Natural killer cell (primary cell): ENCODE data around the gene YJEFN3. TPM values are rescaled to one million over a fixed set of nuclear protein-coding genes. Genes with fewer than 3 reads are reported as not detected.
A peak's percentile ranks its signal among the peaks of the same experiment; 100 is the strongest.

Experiments used
- ATAC-seq, 3 donors: fragments of 150-1000 bp in 2 of 3; fragments of 200-7000 bp in 1 of 3; cut with Tn5 transposase; 1 replicate in 1 of 3; 2 replicates in 2 of 3; pipeline ENCODE4 v1.10.0; 2021; ENCODE audit warnings: mild to moderate bottlenecking in 2 of 3, moderate library complexity in 2 of 3
- DNase-seq, 2 donors: peaks; one replicate each; pipeline versions ENCODE4 v3.0.0 to v3.0.0-alpha.2; 2013 to 2021; ENCODE audit warnings: mixed read lengths in 1 of 2
- H3K27ac ChIP-seq: one replicate; pipeline ENCODE4 v1.5.1; 2013; ENCODE audit warnings: mild to moderate bottlenecking, low read length
- H3K27me3 ChIP-seq: one replicate; pipeline ENCODE4 v1.6.1; 2013; ENCODE audit warnings: low read length; ENCODE audit not compliant: control insufficient read depth, insufficient read depth
- H3K36me3 ChIP-seq: one replicate; pipeline ENCODE4 v1.6.1; 2013; ENCODE audit warnings: low read length; ENCODE audit not compliant: control insufficient read depth, insufficient read depth
- H3K4me1 ChIP-seq: one replicate; pipeline ENCODE4 v1.6.1; 2013; ENCODE audit warnings: low read length; ENCODE audit not compliant: control insufficient read depth, insufficient read depth
- H3K4me3 ChIP-seq: one replicate; pipeline ENCODE4 v1.5.1; 2013; ENCODE audit warnings: low read length
- H3K9me3 ChIP-seq: one replicate; pipeline ENCODE4 v1.6.1; 2013; ENCODE audit warnings: low read length; ENCODE audit not compliant: control insufficient read depth, insufficient read depth
- H3K27ac Mint-ChIP-seq, 2 donors: one replicate each; pipeline ENCODE4 v1.8.0; 2022; ENCODE audit warnings: mild to moderate bottlenecking in 2 of 2, mixed read lengths in 2 of 2, moderate library complexity in 1 of 2
- H3K27me3 Mint-ChIP-seq, 2 donors: one replicate each; pipeline ENCODE4 v1.8.0; 2022; ENCODE audit warnings: low read depth in 2 of 2, mixed read lengths in 2 of 2
- H3K36me3 Mint-ChIP-seq: one replicate; pipeline ENCODE4 v1.8.0; 2022; ENCODE audit warnings: mixed read lengths
- H3K4me1 Mint-ChIP-seq, 2 donors: one replicate each; pipeline ENCODE4 v1.8.0; 2022; ENCODE audit warnings: mixed read lengths in 2 of 2
- H3K4me3 Mint-ChIP-seq: one replicate; pipeline ENCODE4 v1.8.0; 2022; ENCODE audit warnings: mild to moderate bottlenecking, moderate library complexity, mixed read lengths
- H3K9me3 Mint-ChIP-seq, 2 donors: one replicate each; pipeline ENCODE4 v1.8.0; 2022; ENCODE audit warnings: mixed read lengths in 2 of 2
- WGBS: methylation state at CpG from one replicate; pipeline ENCODE4 v1.1.7; 2013; ENCODE audit warnings: missing lambda C conversion rate; ENCODE audit not compliant: insufficient coverage; 5-methylcytosine and 5-hydroxymethylcytosine counted together
- intact Hi-C: fragments of 100-400 bp; cut with micrococcal nuclease; formaldehyde crosslinking; loops from one replicate; pipeline ENCODE4 v1.14.2; 2022
- total RNA-seq, 4 donors: library from RNA; stranded (reverse); fragments of 120-200 nt in 1 of 4; gene quantifications; one replicate each; pipeline versions ENCODE4 v1.2.3 to v1.2.4, GENCODE V29; 2013 to 2022
- TF ChIP-seq, protein P1 (sequence below): fragments of 200-600 bp; IDR thresholded peaks from one replicate; pipeline ENCODE4 v1.8.0; 2022; ENCODE audit warnings: antibody characterized with exemption

Gene YJEFN3
- total RNA-seq, 3 donors from 2014 or later (not counting 1 experiment from before 2014, with no cell fraction given), result 4.0 to 6.0 (median 4.3) TPM

GRCh38 chr19:19539698-19540063 is 11.0 kb downstream of the YJEFN3 start:
- no peak for ATAC-seq
- Histone ChIP-seq H3K27me3 (peaks cover 16% of the 10 kb centered on the region), H3K4me1 (peaks cover 37% of the 10 kb centered on the region), H3K4me3 (no peak overlapping the region), H3K9me3 (no peaks in the 10 kb centered on the region), H3K36me3 (no peaks in the 10 kb centered on the region), H3K27ac (no peak overlapping the region)
- TF ChIP-seq, protein P1, sequence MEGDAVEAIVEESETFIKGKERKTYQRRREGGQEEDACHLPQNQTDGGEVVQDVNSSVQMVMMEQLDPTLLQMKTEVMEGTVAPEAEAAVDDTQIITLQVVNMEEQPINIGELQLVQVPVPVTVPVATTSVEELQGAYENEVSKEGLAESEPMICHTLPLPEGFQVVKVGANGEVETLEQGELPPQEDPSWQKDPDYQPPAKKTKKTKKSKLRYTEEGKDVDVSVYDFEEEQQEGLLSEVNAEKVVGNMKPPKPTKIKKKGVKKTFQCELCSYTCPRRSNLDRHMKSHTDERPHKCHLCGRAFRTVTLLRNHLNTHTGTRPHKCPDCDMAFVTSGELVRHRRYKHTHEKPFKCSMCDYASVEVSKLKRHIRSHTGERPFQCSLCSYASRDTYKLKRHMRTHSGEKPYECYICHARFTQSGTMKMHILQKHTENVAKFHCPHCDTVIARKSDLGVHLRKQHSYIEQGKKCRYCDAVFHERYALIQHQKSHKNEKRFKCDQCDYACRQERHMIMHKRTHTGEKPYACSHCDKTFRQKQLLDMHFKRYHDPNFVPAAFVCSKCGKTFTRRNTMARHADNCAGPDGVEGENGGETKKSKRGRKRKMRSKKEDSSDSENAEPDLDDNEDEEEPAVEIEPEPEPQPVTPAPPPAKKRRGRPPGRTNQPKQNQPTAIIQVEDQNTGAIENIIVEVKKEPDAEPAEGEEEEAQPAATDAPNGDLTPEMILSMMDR, result no peak
- Mint-ChIP-seq H3K4me3 (peak overlapping the region; percentile 21), H3K9me3 (no peaks in the 10 kb centered on the region), H3K36me3 (no peaks in the 10 kb centered on the region), H3K27ac (peak overlapping the region in 1 of 2 donors; percentile 40), H3K27me3 (peaks cover 0 to 17% of the 10 kb centered on the region in 2 donors), H3K4me1 (peaks cover 13 to 35% of the 10 kb centered on the region in 2 donors)
- DNase-seq, result peak in 1 of 2 donors; percentile 43
- intact Hi-C loops, result no loop called here
- 41% methylated on average over 19 of the region's 19 CpGs for WGBS

GRCh38 chr19:19540064-19540714 is 11.5 kb downstream of the YJEFN3 start:
- Mint-ChIP-seq H3K4me1 (peaks cover 13 to 35% of the 10 kb centered on the region in 2 donors), H3K4me3 (peak overlapping the region; percentile 35), H3K36me3 (no peaks in the 10 kb centered on the region), H3K27ac (peak overlapping the region in 1 of 2 donors; percentile 59), H3K27me3 (peaks cover 0 to 17% of the 10 kb centered on the region in 2 donors), H3K9me3 (no peaks in the 10 kb centered on the region)
- H3K36me3 ChIP-seq, result no peaks in the 10 kb centered on the region
- DNase-seq (peak in 1 of 2 donors; percentile 80), ATAC-seq (peak; percentile 41 to 52 (median 46))
- H3K27me3 ChIP-seq, result peaks cover 16% of the 10 kb centered on the region
- H3K27ac ChIP-seq, result no peak overlapping the region
- WGBS, result 18% methylated on average over 74 of the region's 74 CpGs
- H3K4me3 ChIP-seq, result no peak overlapping the region
- intact Hi-C loops, result no loop called here
- TF ChIP-seq, protein P1, result no peak
- H3K4me1 ChIP-seq, result peaks cover 37% of the 10 kb centered on the region
- no peaks in the 10 kb centered on the region for H3K9me3 ChIP-seq

DNA sequence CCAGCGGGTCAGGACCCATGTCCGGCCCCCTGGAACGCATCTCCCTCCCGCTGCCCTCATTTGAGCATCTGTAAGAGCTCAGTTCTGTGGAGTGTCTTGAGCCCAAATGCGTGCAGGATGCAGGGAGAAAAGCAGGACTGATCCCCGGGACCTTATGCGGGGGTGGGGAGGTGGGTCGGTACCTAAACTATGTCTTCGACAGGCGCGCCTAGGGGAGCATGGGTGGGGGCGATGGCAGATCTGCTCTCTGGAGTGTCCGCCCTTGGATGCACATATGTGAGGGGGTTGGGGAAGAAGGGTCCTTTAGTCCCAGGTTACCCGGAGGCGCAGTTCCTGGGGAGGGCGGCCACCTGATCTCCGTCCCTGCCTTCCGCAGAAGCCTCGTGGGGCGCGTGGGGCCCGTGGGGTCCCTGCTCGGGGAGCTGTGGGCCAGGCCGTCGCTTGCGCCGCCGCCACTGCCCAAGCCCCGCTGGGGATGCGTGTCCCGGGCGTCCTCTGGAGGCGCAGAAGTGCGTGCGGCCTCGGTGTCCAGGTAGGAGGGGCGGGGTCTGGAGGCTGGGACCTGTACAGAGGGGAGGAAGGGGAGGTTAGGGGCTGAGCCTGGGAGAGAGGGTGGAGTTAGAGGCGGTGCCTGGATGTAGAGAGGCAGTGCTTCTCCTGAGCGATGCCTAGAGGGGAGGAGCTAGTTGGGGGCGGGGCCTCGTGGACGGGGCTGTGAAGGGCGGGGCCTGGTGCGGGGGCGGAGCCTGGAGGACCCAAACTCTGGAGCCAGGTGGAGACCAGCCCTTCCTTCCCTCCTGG is 12.2 kb downstream of the YJEFN3 start:
- no peaks in the 10 kb centered on the region for H3K9me3 Mint-ChIP-seq
- H3K36me3 Mint-ChIP-seq, result no peaks in the 10 kb centered on the region
- Histone ChIP-seq H3K4me3 (no peak overlapping the region), H3K27me3 (peaks cover 16% of the 10 kb centered on the region), H3K36me3 (no peaks in the 10 kb centered on the region), H3K4me1 (peaks cover 37% of the 10 kb centered on the region), H3K9me3 (no peaks in the 10 kb centered on the region), H3K27ac (no peak overlapping the region)
- WGBS, result 8% methylated on average over 45 of the region's 45 CpGs
- H3K27ac Mint-ChIP-seq, result peak overlapping the region in 1 of 2 donors; percentile 59
- peaks cover 13 to 35% of the 10 kb centered on the region in 2 donors for H3K4me1 Mint-ChIP-seq
- DNase-seq (peak; percentile 59 to 83), ATAC-seq (peak; percentile 71 to 83 (median 75))
- H3K27me3 Mint-ChIP-seq, result peaks cover 0 to 17% of the 10 kb centered on the region in 2 donors
- peak overlapping the region; percentile 60 for H3K4me3 Mint-ChIP-seq
- TF ChIP-seq, protein P1, result no peak
- intact Hi-C loops, result no loop called here
